Measurements from ENCODE around the gene TMEM40.

DNA sequence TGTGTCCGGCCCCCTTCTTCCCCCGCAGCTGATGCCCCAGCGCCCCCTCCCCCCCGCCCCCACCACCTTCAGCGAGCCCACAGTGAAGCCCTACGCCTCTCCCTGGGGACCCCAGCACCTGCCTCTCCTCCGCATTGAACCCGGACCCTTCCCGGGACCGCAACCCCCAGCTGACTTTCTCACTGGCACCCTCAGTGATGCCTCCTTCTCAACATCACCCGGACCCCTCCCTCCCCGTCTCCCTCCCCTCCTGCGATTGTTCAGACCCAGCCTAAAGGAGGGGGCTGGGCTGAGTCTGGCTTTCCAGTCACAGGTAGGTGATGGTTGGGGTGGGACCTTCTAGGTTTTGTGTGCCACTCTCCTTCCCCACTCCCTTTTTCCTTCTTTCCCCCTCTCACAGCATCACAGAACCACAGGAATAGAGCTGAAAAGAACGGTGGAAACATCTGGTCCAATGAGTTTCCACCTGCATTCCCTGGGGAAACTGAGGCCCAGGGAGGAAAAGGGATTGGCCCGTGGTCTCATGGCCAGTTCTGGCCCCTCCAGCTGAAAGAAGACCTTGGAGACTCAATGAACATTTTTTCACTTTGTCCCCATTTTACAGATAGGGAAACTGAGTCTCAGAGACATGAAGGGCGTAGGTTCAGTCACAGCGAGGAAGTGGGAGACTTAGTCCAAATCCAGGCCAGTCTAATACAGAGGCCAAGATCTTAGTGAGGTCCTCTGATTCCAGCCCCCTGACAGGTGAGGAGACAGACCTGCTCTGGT is 38.2 kb upstream of the TMEM40 start:
- TF ChIP-seq PAWR (CRISPR knock-in tag; IDR thresholded peaks at IDR 0.05; ENCODE audit: borderline replicate concordance) (no peak), BHLHE40 (IDR thresholded peaks at IDR 0.05; ENCODE audit: low read length) (no peak)
